K562 (cell line): ENCODE measurements around the gene ABHD1. TPM values are rescaled to one million over a fixed set of nuclear protein-coding genes. Genes with fewer than 3 reads are reported as not detected.

Experiments
- EGR1 ChIP-seq: fragments of 450-650 bp; conservative IDR thresholded peaks from 2 replicates; pipeline ENCODE4 v1.6.1; 2017; ENCODE audit warnings: mild to moderate bottlenecking
- FOS ChIP-seq: IDR thresholded peaks from 3 replicates; pipeline ENCODE4 v1.6.1; 2011; ENCODE audit not compliant: insufficient read length; ENCODE audit errors: extremely low read depth
- FOXJ2 ChIP-seq: fragments of 200-800 bp; sonication (Bioruptor generic); IDR thresholded peaks from 2 replicates; pipeline ENCODE4 v1.6.1; 2016; ENCODE audit warnings: missing genetic modification characterization, missing compliant biosample characterization
- HNRNPH1 ChIP-seq: fragments of 200-400 bp; formaldehyde crosslinking; optimal IDR thresholded peaks from 2 replicates; pipeline ENCODE3; 2017; ENCODE audit warnings: low read depth, mild to moderate bottlenecking, low read length, moderate library complexity
- KAT8 ChIP-seq: fragments of 450-650 bp; IDR thresholded peaks from 2 replicates; pipeline ENCODE4 v1.6.1; 2016; ENCODE audit warnings: low read depth, mild to moderate bottlenecking
- MIER1 ChIP-seq: fragments of 450-650 bp; IDR thresholded peaks from 2 replicates; pipeline ENCODE4 v1.6.1; 2016; ENCODE audit warnings: antibody characterized with exemption, mild to moderate bottlenecking, low read depth
- NR4A1 ChIP-seq, 2 experiments: fragments of 250-450 bp in 1 of 2; fragments of 450-650 bp in 1 of 2; sonication (Bioruptor Pico) in 1 of 2; IDR thresholded peaks; 2 replicates each; pipeline versions ENCODE4 v1.4.0 to v1.6.1; 2016 to 2020; ENCODE audit warnings: mild to moderate bottlenecking in 2 of 2, missing compliant biosample characterization in 1 of 2, missing genetic modification characterization in 1 of 2, moderate library complexity in 1 of 2
- PHF8 ChIP-seq: fragments of 200-600 bp; sonication (generic); IDR thresholded peaks from 2 replicates; pipeline ENCODE4 v1.6.1; 2012; ENCODE audit warnings: mixed run types, mild to moderate bottlenecking, inconsistent platforms, low read length, moderate library complexity, borderline replicate concordance
- RAD21 ChIP-seq, 2 experiments: fragments of 250-450 bp in 1 of 2; fragments of 450-650 bp in 1 of 2; sonication (Bioruptor Pico) in 1 of 2; formaldehyde crosslinking in 1 of 2; IDR thresholded peaks in 1 of 2; conservative IDR thresholded peaks in 1 of 2; 2 replicates each; pipeline versions ENCODE4 v1.4.0 to v1.8.0; 2020 to 2022; ENCODE audit warnings: mild to moderate bottlenecking in 2 of 2, moderate library complexity in 1 of 2
- RNF2 ChIP-seq: sonication (generic); IDR thresholded peaks from 2 replicates; pipeline ENCODE4 v1.6.1; 2016
- SOX6 ChIP-seq: fragments of 450-650 bp; IDR thresholded peaks from 2 replicates; pipeline ENCODE4 v1.6.1; 2014; ENCODE audit warnings: mild to moderate bottlenecking
- SRSF9 ChIP-seq: fragments of 200-400 bp; formaldehyde crosslinking; IDR thresholded peaks from 2 replicates; pipeline ENCODE4 v1.6.1; 2017; ENCODE audit warnings: low read depth, low read length, borderline replicate concordance
- TCF7L2 ChIP-seq: fragments of 150-350 bp; IDR thresholded peaks from 2 replicates; pipeline ENCODE4 v1.6.1; 2016; ENCODE audit warnings: low read depth, mild to moderate bottlenecking, low read length, moderate library complexity
- ZC3H11A ChIP-seq: IDR thresholded peaks from 2 replicates; pipeline ENCODE4 v1.6.1; 2012; ENCODE audit warnings: low read depth, low read length, improper control_type of control experiment
- ZNF140 ChIP-seq: fragments of 250-450 bp; sonication (Bioruptor Pico); IDR thresholded peaks from 2 replicates; pipeline ENCODE4 v1.8.0; 2021; ENCODE audit warnings: moderate library complexity, mild to moderate bottlenecking, inconsistent platforms
- ZNF217 ChIP-seq: sonication (generic); formaldehyde crosslinking; IDR thresholded peaks from 2 replicates; pipeline ENCODE4 v1.8.0; 2022; ENCODE audit warnings: mild to moderate bottlenecking, missing genetic modification reagents
- ZNF324 ChIP-seq: fragments of 250-450 bp; sonication (Bioruptor Pico); IDR thresholded peaks from 2 replicates; pipeline ENCODE4 v1.4.0; 2020; ENCODE audit warnings: mild to moderate bottlenecking
- ZNF699 ChIP-seq: fragments of 250-450 bp; sonication (Bioruptor Pico); IDR thresholded peaks from 2 replicates; pipeline ENCODE4 v1.8.0; 2021; ENCODE audit warnings: mild to moderate bottlenecking, moderate library complexity; ENCODE audit not compliant: insufficient replicate concordance
- polyA plus RNA-seq, 8 experiments: library from polyadenylated mRNA; depleted of rRNA in 4 of 8; stranded (reverse) in 5 of 8; unstranded in 3 of 8; fragments of >200 nt; fragmentation: Nextera tagmentation in 2 of 8; fragmentation: Illumina TruSeq in 1 of 8; extraction: Ambion mirVana in 2 of 8; extraction: Trizol in 1 of 8; gene quantifications; 2 replicates each; pipeline versions ENCODE4 v1.2.1 to v1.2.3, GENCODE V29; 2011 to 2014; ENCODE audit warnings: inconsistent platforms in 1 of 8, missing spikeins in 1 of 8
- total RNA-seq, 7 experiments: library from RNA; depleted of rRNA in 6 of 7; stranded (reverse); fragments of >200 nt in 6 of 7; fragmentation: Illumina TruSeq in 2 of 7; extraction: Trizol in 2 of 7; gene quantifications; 2 replicates each; pipeline versions ENCODE4 v1.2.1 to v1.2.3, GENCODE V29; 2011 to 2021; ENCODE audit warnings: low replicate concordance in 1 of 7
- TF ChIP-seq, protein P1 (sequence below): sonication (generic); formaldehyde crosslinking; IDR thresholded peaks from 2 replicates; pipeline ENCODE4 v1.8.0; 2022; ENCODE audit warnings: mild to moderate bottlenecking, missing genetic modification reagents, borderline replicate concordance
- TF ChIP-seq, protein P2 (sequence below): IDR thresholded peaks from 2 replicates; pipeline ENCODE4 v1.6.1; 2016; ENCODE audit warnings: missing genetic modification characterization, missing compliant biosample characterization
- TF ChIP-seq, protein P3 (sequence below): fragments of 450-650 bp; IDR thresholded peaks from 2 replicates; pipeline ENCODE4 v1.6.1; 2016
- TF ChIP-seq, protein P4 (sequence below): fragments of 250-450 bp; sonication (Bioruptor Pico); IDR thresholded peaks from 2 replicates; pipeline ENCODE4 v1.8.0; 2021; ENCODE audit warnings: moderate library complexity, mild to moderate bottlenecking, inconsistent platforms

ABHD1 gene
- total and polyA plus RNA-seq, 9 of the 15 experiments (the other 6 are each of a cell fraction or from before 2014, with no cell fraction given), result 0.10 to 0.16 (median 0.11) TPM; not detected in 5

DNA sequence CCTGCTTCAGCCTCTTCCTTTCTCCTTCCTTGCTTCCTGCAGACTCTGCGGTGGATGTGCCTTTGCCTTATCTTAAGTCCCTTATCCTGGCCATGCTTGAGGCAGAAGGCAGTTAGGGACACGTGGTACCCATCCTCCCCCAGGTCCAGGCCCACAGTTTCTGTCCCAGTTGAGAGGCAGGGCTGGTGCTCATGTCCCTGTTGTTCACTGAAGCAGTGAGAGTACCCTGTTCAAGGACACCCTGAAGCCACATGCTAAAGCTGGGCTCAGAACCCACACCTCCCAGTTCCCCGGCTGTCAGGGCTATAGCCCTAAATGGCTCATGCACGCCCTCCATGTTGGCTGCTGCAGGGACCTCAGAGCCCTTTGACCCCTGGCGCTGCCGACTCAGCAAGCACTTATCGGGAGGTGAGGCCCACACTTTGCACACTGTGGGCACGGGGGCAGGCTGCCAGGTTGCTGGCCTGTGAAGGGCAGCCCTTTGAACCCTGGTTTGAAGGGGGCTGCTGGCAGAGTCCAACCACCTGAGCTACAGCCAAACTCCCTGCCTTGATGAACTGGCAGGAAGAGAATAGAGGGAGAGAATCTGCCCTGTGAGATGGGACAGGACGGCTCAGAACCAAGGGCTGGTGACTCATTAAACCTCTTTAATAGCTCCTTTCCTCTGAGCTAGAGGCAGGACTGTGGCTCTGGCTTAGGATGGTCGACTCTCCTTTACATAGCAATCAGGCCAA lies 30.8 kb upstream of the ABHD1 start (continued):
- TF ChIP-seq, protein P1, sequence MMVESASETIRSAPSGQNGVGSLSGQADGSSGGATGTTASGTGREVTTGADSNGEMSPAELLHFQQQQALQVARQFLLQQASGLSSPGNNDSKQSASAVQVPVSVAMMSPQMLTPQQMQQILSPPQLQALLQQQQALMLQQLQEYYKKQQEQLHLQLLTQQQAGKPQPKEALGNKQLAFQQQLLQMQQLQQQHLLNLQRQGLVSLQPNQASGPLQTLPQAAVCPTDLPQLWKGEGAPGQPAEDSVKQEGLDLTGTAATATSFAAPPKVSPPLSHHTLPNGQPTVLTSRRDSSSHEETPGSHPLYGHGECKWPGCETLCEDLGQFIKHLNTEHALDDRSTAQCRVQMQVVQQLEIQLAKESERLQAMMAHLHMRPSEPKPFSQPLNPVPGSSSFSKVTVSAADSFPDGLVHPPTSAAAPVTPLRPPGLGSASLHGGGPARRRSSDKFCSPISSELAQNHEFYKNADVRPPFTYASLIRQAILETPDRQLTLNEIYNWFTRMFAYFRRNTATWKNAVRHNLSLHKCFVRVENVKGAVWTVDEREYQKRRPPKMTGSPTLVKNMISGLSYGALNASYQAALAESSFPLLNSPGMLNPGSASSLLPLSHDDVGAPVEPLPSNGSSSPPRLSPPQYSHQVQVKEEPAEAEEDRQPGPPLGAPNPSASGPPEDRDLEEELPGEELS (CRISPR knock-in tag), result no peak
- TF ChIP-seq EGR1, result no peak; the same call in 1 of the 2 replicates
- TF ChIP-seq RAD21 (CRISPR knock-in tag; conservative IDR thresholded peaks at IDR 0.05 in 1 of 2, IDR thresholded peaks at IDR 0.05 in 1 of 2), result no peak
- TF ChIP-seq NR4A1 (CRISPR knock-in tag; IDR thresholded peaks at IDR 0.05), result peak; percentile 41; the same call in 1 of the 2 replicates
- peak; percentile 88 for TF ChIP-seq NR4A1 (tag; IDR thresholded peaks at IDR 0.05)
- TF ChIP-seq, protein P2, sequence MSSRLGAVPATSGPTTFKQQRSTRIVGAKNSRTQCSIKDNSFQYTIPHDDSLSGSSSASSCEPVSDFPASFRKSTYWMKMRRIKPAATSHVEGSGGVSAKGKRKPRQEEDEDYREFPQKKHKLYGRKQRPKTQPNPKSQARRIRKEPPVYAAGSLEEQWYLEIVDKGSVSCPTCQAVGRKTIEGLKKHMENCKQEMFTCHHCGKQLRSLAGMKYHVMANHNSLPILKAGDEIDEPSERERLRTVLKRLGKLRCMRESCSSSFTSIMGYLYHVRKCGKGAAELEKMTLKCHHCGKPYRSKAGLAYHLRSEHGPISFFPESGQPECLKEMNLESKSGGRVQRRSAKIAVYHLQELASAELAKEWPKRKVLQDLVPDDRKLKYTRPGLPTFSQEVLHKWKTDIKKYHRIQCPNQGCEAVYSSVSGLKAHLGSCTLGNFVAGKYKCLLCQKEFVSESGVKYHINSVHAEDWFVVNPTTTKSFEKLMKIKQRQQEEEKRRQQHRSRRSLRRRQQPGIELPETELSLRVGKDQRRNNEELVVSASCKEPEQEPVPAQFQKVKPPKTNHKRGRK, result no peak
- TF ChIP-seq ZNF699 (CRISPR knock-in tag), result no peak
- no peak for TF ChIP-seq PHF8
- TF ChIP-seq ZNF140 (CRISPR knock-in tag), result no peak
- TF ChIP-seq, protein P3, sequence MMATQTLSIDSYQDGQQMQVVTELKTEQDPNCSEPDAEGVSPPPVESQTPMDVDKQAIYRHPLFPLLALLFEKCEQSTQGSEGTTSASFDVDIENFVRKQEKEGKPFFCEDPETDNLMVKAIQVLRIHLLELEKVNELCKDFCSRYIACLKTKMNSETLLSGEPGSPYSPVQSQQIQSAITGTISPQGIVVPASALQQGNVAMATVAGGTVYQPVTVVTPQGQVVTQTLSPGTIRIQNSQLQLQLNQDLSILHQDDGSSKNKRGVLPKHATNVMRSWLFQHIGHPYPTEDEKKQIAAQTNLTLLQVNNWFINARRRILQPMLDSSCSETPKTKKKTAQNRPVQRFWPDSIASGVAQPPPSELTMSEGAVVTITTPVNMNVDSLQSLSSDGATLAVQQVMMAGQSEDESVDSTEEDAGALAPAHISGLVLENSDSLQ, result no peak
- TF ChIP-seq SRSF9, result no peak
- TF ChIP-seq SOX6, result peak; percentile 44; the same call in 1 of the 2 replicates
- TF ChIP-seq FOXJ2 (tag), result no peak
- TF ChIP-seq RNF2, result peak; percentile 95
- no peak for TF ChIP-seq MIER1
- no peak for TF ChIP-seq FOS
- TF ChIP-seq KAT8, result no peak
- no peak for TF ChIP-seq ZNF217 (CRISPR knock-in tag)
- no peak for TF ChIP-seq TCF7L2
- TF ChIP-seq ZC3H11A, result no peak
- TF ChIP-seq, protein P4, sequence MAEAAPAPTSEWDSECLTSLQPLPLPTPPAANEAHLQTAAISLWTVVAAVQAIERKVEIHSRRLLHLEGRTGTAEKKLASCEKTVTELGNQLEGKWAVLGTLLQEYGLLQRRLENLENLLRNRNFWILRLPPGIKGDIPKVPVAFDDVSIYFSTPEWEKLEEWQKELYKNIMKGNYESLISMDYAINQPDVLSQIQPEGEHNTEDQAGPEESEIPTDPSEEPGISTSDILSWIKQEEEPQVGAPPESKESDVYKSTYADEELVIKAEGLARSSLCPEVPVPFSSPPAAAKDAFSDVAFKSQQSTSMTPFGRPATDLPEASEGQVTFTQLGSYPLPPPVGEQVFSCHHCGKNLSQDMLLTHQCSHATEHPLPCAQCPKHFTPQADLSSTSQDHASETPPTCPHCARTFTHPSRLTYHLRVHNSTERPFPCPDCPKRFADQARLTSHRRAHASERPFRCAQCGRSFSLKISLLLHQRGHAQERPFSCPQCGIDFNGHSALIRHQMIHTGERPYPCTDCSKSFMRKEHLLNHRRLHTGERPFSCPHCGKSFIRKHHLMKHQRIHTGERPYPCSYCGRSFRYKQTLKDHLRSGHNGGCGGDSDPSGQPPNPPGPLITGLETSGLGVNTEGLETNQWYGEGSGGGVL (CRISPR knock-in tag), result no peak
- TF ChIP-seq ZNF324 (CRISPR knock-in tag), result peak; percentile 23; the same call in 1 of the 2 replicates
- TF ChIP-seq HNRNPH1, result no peak
